DOHH2 (cell line): ENCODE results near the gene ICE2.

Source experiments
- H3F3A ChIP-seq: fragments of 200-600 bp; sonication (generic), shearing (Covaris generic); 2 replicates; pipeline ENCODE4 v1.6.0; 2016; ENCODE audit warnings: antibody characterized with exemption, mild to moderate bottlenecking; ENCODE audit not compliant: control insufficient read depth, insufficient read depth
- H3K27ac ChIP-seq: fragments of 200-600 bp; sonication (generic); 2 replicates; pipeline ENCODE4 v1.5.1; 2014; ENCODE audit warnings: low read depth, mild to moderate bottlenecking, low read length, moderate library complexity
- H3K27me3 ChIP-seq: fragments of 200-600 bp; sonication (generic); 2 replicates; pipeline ENCODE4 v1.6.1; 2014; ENCODE audit warnings: mild to moderate bottlenecking, low read length, mixed read lengths; ENCODE audit not compliant: control insufficient read depth
- H3K36me3 ChIP-seq: fragments of 200-600 bp; sonication (generic); 2 replicates; pipeline ENCODE4 v1.6.1; 2014; ENCODE audit warnings: mild to moderate bottlenecking, low read length, moderate library complexity, mixed read lengths; ENCODE audit not compliant: control insufficient read depth
- H3K4me1 ChIP-seq: fragments of 200-600 bp; sonication (generic); 2 replicates; pipeline ENCODE4 v1.6.1; 2014; ENCODE audit warnings: mild to moderate bottlenecking, low read length, mixed read lengths; ENCODE audit not compliant: control insufficient read depth
- H3K4me2 ChIP-seq: fragments of 200-600 bp; sonication (generic); 2 replicates; pipeline ENCODE4 v1.6.0; 2014; ENCODE audit warnings: mild to moderate bottlenecking, low read length, moderate library complexity
- H3K4me3 ChIP-seq: fragments of 200-600 bp; sonication (generic); 2 replicates; pipeline ENCODE4 v1.5.1; 2014; ENCODE audit warnings: mild to moderate bottlenecking, low read length, mixed read lengths
- H3K79me2 ChIP-seq: fragments of 200-600 bp; sonication (generic); 2 replicates; pipeline ENCODE4 v1.6.1; 2014; ENCODE audit warnings: mild to moderate bottlenecking, low read length, mixed read lengths; ENCODE audit not compliant: control insufficient read depth
- H3K9me2 ChIP-seq: fragments of 200-600 bp; sonication (generic); replicated peaks from 2 replicates; pipeline ENCODE4 v1.6.1; 2014; ENCODE audit warnings: mild to moderate bottlenecking, low read length, mixed read lengths; ENCODE audit not compliant: control insufficient read depth
- H3K9me3 ChIP-seq: fragments of 200-600 bp; sonication (generic); 2 replicates; pipeline ENCODE4 v1.6.1; 2014; ENCODE audit warnings: antibody characterized with exemption, low read length, mixed read lengths; ENCODE audit not compliant: control insufficient read depth, insufficient read depth
- H4K20me1 ChIP-seq: fragments of 200-600 bp; sonication (generic); 2 replicates; pipeline ENCODE4 v1.6.0; 2014; ENCODE audit warnings: low read depth, mild to moderate bottlenecking, antibody characterized with exemption, low read length, moderate library complexity; ENCODE audit not compliant: control insufficient read depth, insufficient read depth
- CTCF ChIP-seq: fragments of 200-600 bp; sonication (generic); IDR thresholded peaks from one replicate; pipeline ENCODE4 v1.5.1; 2014; ENCODE audit warnings: antibody characterized with exemption, mild to moderate bottlenecking, low read depth, low read length; ENCODE audit not compliant: poor library complexity, severe bottlenecking
- EZH2phosphoT487 ChIP-seq: fragments of 200-600 bp; sonication (generic); IDR thresholded peaks from 2 replicates; pipeline ENCODE4 v1.6.1; 2017; ENCODE audit warnings: borderline replicate concordance, mild to moderate bottlenecking, antibody characterized with exemption, low read length, moderate library complexity, mixed read lengths

Gene ICE2

GRCh38 chr15:60395276-60396011, 83.5 kb downstream of the ICE2 start:
- H3K4me3 ChIP-seq, result no peak overlapping the region
- peaks cover 3% of the 10 kb centered on the region; the same call in 1 of the 2 replicates for H3K79me2 ChIP-seq
- H4K20me1 ChIP-seq, result no peaks in the 10 kb centered on the region

GRCh38 chr15:60394689-60395097, 84.2 kb downstream of the ICE2 start:
- no peak overlapping the region for H3K27ac ChIP-seq
- H3K4me1 ChIP-seq, result peaks cover 17% of the 10 kb centered on the region
- H3K36me3 ChIP-seq, result no peaks in the 10 kb centered on the region
- H3K9me2 ChIP-seq, result no peaks in the 10 kb centered on the region
- no peak overlapping the region for H3K4me3 ChIP-seq
- no peak overlapping the region for H3K4me2 ChIP-seq
- H4K20me1 ChIP-seq, result no peaks in the 10 kb centered on the region
- H3K79me2 ChIP-seq, result peaks cover 3% of the 10 kb centered on the region; the same call in 1 of the 2 replicates
- no peaks in the 10 kb centered on the region for H3F3A ChIP-seq
- H3K9me3 ChIP-seq, result no peaks in the 10 kb centered on the region
- H3K27me3 ChIP-seq, result peaks cover 28% of the 10 kb centered on the region
- TF ChIP-seq EZH2phosphoT487 (no peak), CTCF (no peak)

More at GRCh38 chr15:60395276-60396011, 83.5 kb downstream of the ICE2 start:
- H3K9me2 ChIP-seq, result no peaks in the 10 kb centered on the region
- peaks cover 30% of the 10 kb centered on the region for H3K27me3 ChIP-seq
- TF ChIP-seq EZH2phosphoT487 (no peak), CTCF (no peak)
- H3F3A ChIP-seq, result no peaks in the 10 kb centered on the region
- H3K27ac ChIP-seq, result no peak overlapping the region
- no peaks in the 10 kb centered on the region for H3K9me3 ChIP-seq
- H3K36me3 ChIP-seq, result no peaks in the 10 kb centered on the region
- no peak overlapping the region for H3K4me2 ChIP-seq
- peaks cover 17% of the 10 kb centered on the region for H3K4me1 ChIP-seq

GRCh38 chr15:60392986-60393790, 85.8 kb downstream of the ICE2 start:
- no peak overlapping the region for H3K4me3 ChIP-seq
- no peak overlapping the region for H3K27ac ChIP-seq
- H3K27me3 ChIP-seq, result peaks cover 25% of the 10 kb centered on the region

More at GRCh38 chr15:60392986-60393790, 85.8 kb downstream of the ICE2 start:
- H3K4me1 ChIP-seq, result peaks cover 13% of the 10 kb centered on the region
- peaks cover 3% of the 10 kb centered on the region; the same call in 1 of the 2 replicates for H3K79me2 ChIP-seq
- no peaks in the 10 kb centered on the region for H3K9me3 ChIP-seq
- H4K20me1 ChIP-seq, result no peaks in the 10 kb centered on the region
- H3K9me2 ChIP-seq, result no peaks in the 10 kb centered on the region
- no peak overlapping the region for H3K4me2 ChIP-seq
- TF ChIP-seq EZH2phosphoT487 (no peak), CTCF (no peak)
- no peaks in the 10 kb centered on the region for H3K36me3 ChIP-seq
- no peaks in the 10 kb centered on the region for H3F3A ChIP-seq
